Gastrocnemius medialis (tissue), 4 donors: ENCODE results near the gene MAB21L2. TPM values are rescaled to one million over a fixed set of nuclear protein-coding genes. Genes with fewer than 3 reads are reported as not detected.

Experiments used
- ATAC-seq, 2 donors: fragments of 150-250 bp; one replicate each; pipeline ENCODE4 v1.9.1; 2016
- DNase-seq, 2 donors: peaks; one replicate each; pipeline ENCODE4 v3.0.0-alpha.2; 2019
- H3K27ac ChIP-seq, 4 donors: fragments of 200-600 bp; sonication (generic); 1 replicate in 1 of 4; 2 replicates in 3 of 4; pipeline ENCODE4 v1.5.1; 2016 to 2018; ENCODE audit warnings: mild to moderate bottlenecking in 2 of 4, moderate library complexity in 1 of 4
- H3K27me3 ChIP-seq, 3 donors: fragments of 200-600 bp; sonication (generic) in 2 of 3; 1 replicate in 1 of 3; 2 replicates in 2 of 3; pipeline versions ENCODE4 v1.5.1 to v1.6.0; 2016 to 2019; ENCODE audit warnings: mild to moderate bottlenecking in 1 of 3, moderate library complexity in 1 of 3
- H3K36me3 ChIP-seq, 2 donors: fragments of 200-600 bp; sonication (generic) in 1 of 2; one replicate each; pipeline ENCODE4 v1.5.1; 2017 to 2018
- H3K4me1 ChIP-seq, 2 donors: fragments of 200-600 bp; sonication (generic) in 1 of 2; one replicate each; pipeline ENCODE4 v1.5.1; 2016 to 2017; ENCODE audit warnings: mild to moderate bottlenecking in 2 of 2
- H3K4me3 ChIP-seq, 4 donors: fragments of 200-600 bp; sonication (generic) in 3 of 4; 1 replicate in 1 of 4; 2 replicates in 3 of 4; pipeline ENCODE4 v1.5.1; 2016 to 2019; ENCODE audit warnings: mild to moderate bottlenecking in 2 of 4
- H3K9me3 ChIP-seq, 3 donors: fragments of 200-600 bp; sonication (generic) in 2 of 3; 1 replicate in 1 of 3; 2 replicates in 2 of 3; pipeline ENCODE4 v1.5.1; 2016 to 2019
- CTCF ChIP-seq, 5 experiments: fragments of 450-650 bp in 3 of 5; fragments of 200-600 bp in 2 of 5; sonication (generic) in 2 of 5; IDR thresholded peaks in 4 of 5; conservative IDR thresholded peaks in 1 of 5; 1 replicate in 4 of 5; 2 replicates in 1 of 5; pipeline ENCODE4 v1.5.1; 2016 to 2019; ENCODE audit warnings: antibody characterized with exemption in 5 of 5, mild to moderate bottlenecking in 3 of 5, moderate library complexity in 3 of 5
- POLR2A ChIP-seq, 2 donors: fragments of 450-650 bp; IDR thresholded peaks; one replicate each; pipeline ENCODE4 v1.6.1; 2017; ENCODE audit warnings: antibody characterized with exemption in 2 of 2, mild to moderate bottlenecking in 2 of 2, moderate library complexity in 2 of 2
- in situ Hi-C, 4 donors: fragments of 200-750 bp; cut with MboI; loops; one replicate each; pipeline versions ENCODE4 v1.15.0 to v1.8.0; 2017; ENCODE audit warnings: low sequenced_read_pairs in 4 of 4
- intact Hi-C: fragments of 100-400 bp; cut with DNase I; formaldehyde crosslinking; loops from one replicate; pipeline ENCODE4 v1.15.1; 2023; ENCODE audit warnings: low total_unique reads
- total RNA-seq, 4 donors: library from RNA; depleted of rRNA; stranded (reverse); fragments of >200 nt; gene quantifications; one replicate each; pipeline versions ENCODE4 v1.1.0 to v1.2.3, GENCODE V29; 2016

Gene MAB21L2
- total RNA-seq, 4 donors from 2014 or later: 2.0 TPM; not detected in 3

- Histone ChIP-seq H3K4me1 (no peaks in the 10 kb centered on the region), H3K36me3 (no peaks in the 10 kb centered on the region), H3K9me3 (no peaks in the 10 kb centered on the region), H3K4me3 (no peak overlapping the region), H3K27me3 (no peaks in the 10 kb centered on the region), H3K27ac (no peak overlapping the region)
- DNase-seq (no peak), ATAC-seq (no peak)
- no peak for TF ChIP-seq CTCF (IDR thresholded peaks at IDR 0.05 in 4 of 5, conservative IDR thresholded peaks at IDR 0.05 in 1 of 5)
- no peak for TF ChIP-seq POLR2A (IDR thresholded peaks at IDR 0.05)
- intact Hi-C loops: no loop called here
- in situ Hi-C loops: no loop called here
Measured at GRCh38 chr4:150609131-150609530, 27.2 kb downstream of the MAB21L2 start.

- no peak for DNase-seq
- TF ChIP-seq POLR2A (IDR thresholded peaks at IDR 0.05) (no peak), CTCF (IDR thresholded peaks at IDR 0.05 in 4 of 5, conservative IDR thresholded peaks at IDR 0.05 in 1 of 5) (no peak)
- ATAC-seq: no peak
Measured at GRCh38 chr4:150619042-150619441, 37.1 kb downstream of the MAB21L2 start.

GRCh38 chr4:150624055-150624454 lies 42.1 kb downstream of the MAB21L2 start:
- no peaks in the 10 kb centered on the region for H3K36me3 ChIP-seq
- in situ Hi-C loops (no loop called here), intact Hi-C loops (no loop called here)
- H3K4me1 ChIP-seq: no peaks in the 10 kb centered on the region
- no peak overlapping the region for H3K27ac ChIP-seq
- ATAC-seq (no peak), DNase-seq (no peak)
- no peak for TF ChIP-seq CTCF (IDR thresholded peaks at IDR 0.05 in 4 of 5, conservative IDR thresholded peaks at IDR 0.05 in 1 of 5)
- no peak for TF ChIP-seq POLR2A (IDR thresholded peaks at IDR 0.05)
- H3K27me3 ChIP-seq: no peaks in the 10 kb centered on the region
- no peak overlapping the region for H3K4me3 ChIP-seq
- H3K9me3 ChIP-seq: no peaks in the 10 kb centered on the region

More at GRCh38 chr4:150619042-150619441, 37.1 kb downstream of the MAB21L2 start:
- no peak overlapping the region for H3K27ac ChIP-seq
- no peaks in the 10 kb centered on the region for H3K9me3 ChIP-seq
- H3K4me3 ChIP-seq: no peak overlapping the region
- H3K36me3 ChIP-seq: no peaks in the 10 kb centered on the region
- intact Hi-C loops (no loop called here), in situ Hi-C loops (no loop called here)
- no peaks in the 10 kb centered on the region for H3K4me1 ChIP-seq
- H3K27me3 ChIP-seq: no peaks in the 10 kb centered on the region

GRCh38 chr4:150625033-150625432 lies 43.1 kb downstream of the MAB21L2 start:
- Histone ChIP-seq H3K27me3 (no peaks in the 10 kb centered on the region), H3K4me1 (no peaks in the 10 kb centered on the region), H3K27ac (no peak overlapping the region), H3K36me3 (no peaks in the 10 kb centered on the region), H3K4me3 (no peak overlapping the region), H3K9me3 (no peaks in the 10 kb centered on the region)
- ATAC-seq (no peak), DNase-seq (no peak)
- no peak for TF ChIP-seq CTCF (IDR thresholded peaks at IDR 0.05 in 4 of 5, conservative IDR thresholded peaks at IDR 0.05 in 1 of 5)
- TF ChIP-seq POLR2A (IDR thresholded peaks at IDR 0.05): no peak
- in situ Hi-C loops: no loop called here
- intact Hi-C loops: no loop called here

GRCh38 chr4:150628073-150628472 lies 46.1 kb downstream of the MAB21L2 start:
- Histone ChIP-seq H3K27ac (no peak overlapping the region), H3K4me3 (no peak overlapping the region), H3K36me3 (no peaks in the 10 kb centered on the region), H3K9me3 (no peaks in the 10 kb centered on the region), H3K27me3 (no peaks in the 10 kb centered on the region), H3K4me1 (no peaks in the 10 kb centered on the region)
- no peak for ATAC-seq
- no peak for DNase-seq
- in situ Hi-C loops (no loop called here), intact Hi-C loops (no loop called here)
- TF ChIP-seq CTCF (IDR thresholded peaks at IDR 0.05 in 4 of 5, conservative IDR thresholded peaks at IDR 0.05 in 1 of 5): no peak
- no peak for TF ChIP-seq POLR2A (IDR thresholded peaks at IDR 0.05)
